ENCODE data around the gene SERPINE1. TPM values are rescaled to one million over a fixed set of nuclear protein-coding genes. Genes with fewer than 3 reads are reported as not detected.
A peak's percentile ranks its signal among the peaks of the same experiment; 100 is the strongest.

Gene SERPINE1
- total RNA-seq, 1 experiment from 2014 or later, result 5.0 TPM

GRCh38 chr7:101168412-101169049 is 41.6 kb downstream of the SERPINE1 start:
- no peak for DNase-seq (ENCODE audit: low spot score)

GRCh38 chr7:101169110-101169837 is 42.4 kb downstream of the SERPINE1 start:
- DNase-seq (ENCODE audit: low spot score), result no peak

GRCh38 chr7:101169838-101170551 is 43.1 kb downstream of the SERPINE1 start:
- peak; percentile 71 for DNase-seq (ENCODE audit: low spot score)

GRCh38 chr7:101170617-101171441 is 43.9 kb downstream of the SERPINE1 start:
- DNase-seq (ENCODE audit: low spot score), result no peak

GRCh38 chr7:101171442-101171837 is 44.5 kb downstream of the SERPINE1 start:
- peak; percentile 52 for DNase-seq (ENCODE audit: low spot score)

- no peak for DNase-seq (ENCODE audit: low spot score)
Observed at GRCh38 chr7:101172005-101172853, 45.3 kb downstream of the SERPINE1 start.

GRCh38 chr7:101172854-101173751 is 46.2 kb downstream of the SERPINE1 start:
- peak; percentile 85 for DNase-seq (ENCODE audit: low spot score)

GRCh38 chr7:101173752-101174244 is 46.9 kb downstream of the SERPINE1 start:
- DNase-seq (ENCODE audit: low spot score), result peak; percentile 80

GRCh38 chr7:101174322-101174854 is 47.5 kb downstream of the SERPINE1 start:
- DNase-seq (ENCODE audit: low spot score), result no peak

GRCh38 chr7:101175664-101176063 is 48.8 kb downstream of the SERPINE1 start:
- DNase-seq (ENCODE audit: low spot score), result no peak

- DNase-seq (ENCODE audit: low spot score), result no peak
Observed at GRCh38 chr7:101177644-101178043, 50.7 kb downstream of the SERPINE1 start.

GRCh38 chr7:101179117-101179516 is 52.2 kb downstream of the SERPINE1 start:
- no peak for DNase-seq (ENCODE audit: low spot score)

GRCh38 chr7:101179713-101180112 is 52.8 kb downstream of the SERPINE1 start:
- DNase-seq (ENCODE audit: low spot score), result no peak

GRCh38 chr7:101180130-101180755 is 53.3 kb downstream of the SERPINE1 start, which contains the start of gene NAT16:
NAT16 (minus strand) TSS chr7:101180293; CDS start chr7:101174807, 5,486 bp downstream.
- DNase-seq (ENCODE audit: low spot score), result no peak

- DNase-seq (ENCODE audit: low spot score), result no peak
Observed at GRCh38 chr7:101185258-101185839, 58.4 kb downstream of the SERPINE1 start.

GRCh38 chr7:101186194-101186593 is 59.3 kb downstream of the SERPINE1 start:
- DNase-seq (ENCODE audit: low spot score), result no peak

- DNase-seq (ENCODE audit: low spot score), result no peak
Observed at GRCh38 chr7:101186844-101187428, 60.0 kb downstream of the SERPINE1 start.
